ENCODE measurements around the gene LMO2.

The LMO2 gene

DNA sequence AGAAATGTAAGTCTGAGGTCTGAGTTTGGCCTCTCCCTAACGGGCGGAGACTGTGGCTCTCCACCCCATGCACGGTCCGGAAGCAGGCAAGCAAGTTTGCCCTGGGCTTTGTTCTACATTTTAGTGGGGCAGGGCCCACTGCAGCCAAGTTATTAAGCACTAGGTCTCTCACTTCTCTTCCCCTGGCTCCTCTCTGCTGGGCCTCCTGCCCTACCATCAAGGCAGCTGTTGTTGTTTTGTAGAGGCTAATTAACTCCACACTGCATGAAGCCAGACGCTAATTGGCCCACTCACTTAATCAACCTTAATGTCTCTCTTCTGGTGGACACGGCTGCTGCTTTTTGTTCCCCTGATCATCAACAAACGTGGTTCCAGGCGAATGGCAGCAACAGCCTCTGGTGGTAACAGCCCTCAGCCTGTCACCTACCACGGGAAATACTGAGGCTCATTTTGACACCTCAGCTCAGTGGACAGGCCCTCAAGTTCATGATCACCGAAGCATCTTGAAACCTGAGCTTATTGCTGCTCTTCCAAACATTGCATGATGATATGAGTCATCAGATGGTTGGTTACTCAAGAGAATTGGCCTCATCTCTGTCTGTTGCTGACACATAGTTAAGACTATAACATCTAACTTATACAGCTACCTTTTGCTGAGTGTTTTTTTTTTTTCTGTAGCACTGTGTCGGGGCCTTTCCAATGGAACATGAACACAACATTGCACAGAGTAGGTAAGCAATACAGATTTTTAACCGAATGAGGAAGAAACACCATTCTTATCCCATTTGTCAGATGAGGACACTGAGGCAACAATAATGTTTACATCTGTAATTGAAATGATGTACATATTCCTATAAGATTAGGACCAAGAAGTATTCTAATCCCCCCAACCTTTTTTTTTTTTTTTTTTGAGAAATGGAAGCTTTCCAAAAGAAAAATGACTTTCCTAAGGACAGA is 20.8 kb upstream of the LMO2 start:
- peak; percentile 66 for DNase-seq (ENCODE audit: low spot score)

DNA sequence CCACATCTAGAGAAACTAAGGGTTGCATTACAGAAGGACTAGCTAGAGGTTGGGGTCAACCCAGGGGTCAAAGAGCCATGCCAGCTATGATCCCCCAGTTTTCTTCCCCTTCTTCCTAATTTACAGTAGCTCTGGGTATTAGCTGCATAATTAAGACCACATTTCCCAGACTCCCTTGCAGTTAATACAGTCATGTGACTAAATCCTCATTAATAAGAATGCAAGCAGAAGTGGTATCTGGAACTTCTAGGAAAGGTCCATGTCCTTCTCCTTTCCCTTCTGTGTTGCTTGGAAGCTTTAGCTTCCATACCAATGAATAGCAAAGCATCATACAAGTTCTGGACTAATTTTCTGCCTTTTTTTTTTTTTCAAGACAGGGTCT is 19.1 kb upstream of the LMO2 start:
- TF ChIP-seq, protein P1, sequence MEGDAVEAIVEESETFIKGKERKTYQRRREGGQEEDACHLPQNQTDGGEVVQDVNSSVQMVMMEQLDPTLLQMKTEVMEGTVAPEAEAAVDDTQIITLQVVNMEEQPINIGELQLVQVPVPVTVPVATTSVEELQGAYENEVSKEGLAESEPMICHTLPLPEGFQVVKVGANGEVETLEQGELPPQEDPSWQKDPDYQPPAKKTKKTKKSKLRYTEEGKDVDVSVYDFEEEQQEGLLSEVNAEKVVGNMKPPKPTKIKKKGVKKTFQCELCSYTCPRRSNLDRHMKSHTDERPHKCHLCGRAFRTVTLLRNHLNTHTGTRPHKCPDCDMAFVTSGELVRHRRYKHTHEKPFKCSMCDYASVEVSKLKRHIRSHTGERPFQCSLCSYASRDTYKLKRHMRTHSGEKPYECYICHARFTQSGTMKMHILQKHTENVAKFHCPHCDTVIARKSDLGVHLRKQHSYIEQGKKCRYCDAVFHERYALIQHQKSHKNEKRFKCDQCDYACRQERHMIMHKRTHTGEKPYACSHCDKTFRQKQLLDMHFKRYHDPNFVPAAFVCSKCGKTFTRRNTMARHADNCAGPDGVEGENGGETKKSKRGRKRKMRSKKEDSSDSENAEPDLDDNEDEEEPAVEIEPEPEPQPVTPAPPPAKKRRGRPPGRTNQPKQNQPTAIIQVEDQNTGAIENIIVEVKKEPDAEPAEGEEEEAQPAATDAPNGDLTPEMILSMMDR (IDR thresholded peaks at IDR 0.05; ENCODE audit: extremely low read depth, missing control alignments): no peak
- DNase-seq (ENCODE audit: low spot score): no peak

More for the DNA sequence above, 20.8 kb upstream of the LMO2 start:
- TF ChIP-seq, protein P1 (IDR thresholded peaks at IDR 0.05; ENCODE audit: extremely low read depth, missing control alignments): no peak

DNA sequence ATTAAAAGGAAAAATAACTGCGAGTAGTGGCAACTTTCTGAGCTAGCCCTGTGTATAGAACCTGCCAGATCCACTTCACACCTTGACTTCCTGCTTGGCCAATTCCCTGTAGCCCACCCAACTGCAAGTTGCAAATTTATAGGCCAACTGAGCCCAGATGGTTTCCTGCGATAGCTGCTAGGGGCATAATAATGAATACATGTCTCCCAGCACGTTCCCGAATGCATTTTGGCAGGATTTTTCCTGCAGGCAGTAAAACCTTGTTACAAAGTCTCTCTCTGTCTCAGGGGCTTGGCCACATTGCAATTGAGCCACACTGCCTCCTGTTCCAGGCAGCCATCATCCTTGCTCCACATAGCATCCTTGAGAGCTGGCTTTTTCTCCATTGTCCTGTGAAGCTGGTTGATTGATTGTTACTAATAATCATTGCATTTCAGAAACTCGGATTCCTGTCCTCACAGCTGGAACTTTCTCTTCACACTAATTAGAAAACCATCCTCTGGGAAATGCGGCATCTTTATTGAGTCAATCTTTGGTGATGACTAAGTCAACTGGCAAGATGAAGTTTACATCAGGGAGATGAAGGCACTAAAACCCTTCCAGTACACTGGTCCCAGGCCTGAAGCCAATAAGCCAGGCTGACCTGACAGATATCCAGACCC is 18.6 kb upstream of the LMO2 start:
- TF ChIP-seq, protein P1 (IDR thresholded peaks at IDR 0.05; ENCODE audit: extremely low read depth, missing control alignments): no peak
- DNase-seq (ENCODE audit: low spot score): no peak

DNA sequence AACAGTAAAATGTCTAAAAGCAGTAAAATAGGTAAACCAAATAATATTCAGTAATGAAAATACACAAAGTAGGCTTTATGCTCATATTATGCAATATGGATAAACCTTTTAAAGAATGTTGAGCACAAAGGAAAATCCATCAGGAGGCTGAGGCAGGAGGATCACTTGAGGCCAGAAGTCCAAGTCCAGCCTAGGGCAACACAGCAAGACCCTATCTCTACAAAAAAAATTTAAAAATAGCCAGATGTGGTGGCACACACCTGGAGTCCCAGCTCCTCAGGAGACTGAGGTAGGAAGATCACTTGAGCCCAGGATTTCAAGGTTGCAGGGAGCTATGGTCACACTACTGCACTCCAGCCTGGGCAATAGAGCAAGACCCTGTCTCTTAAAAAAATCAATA is 17.7 kb upstream of the LMO2 start:
- no peak for DNase-seq (ENCODE audit: low spot score)
- TF ChIP-seq, protein P1 (IDR thresholded peaks at IDR 0.05; ENCODE audit: extremely low read depth, missing control alignments): no peak

DNA sequence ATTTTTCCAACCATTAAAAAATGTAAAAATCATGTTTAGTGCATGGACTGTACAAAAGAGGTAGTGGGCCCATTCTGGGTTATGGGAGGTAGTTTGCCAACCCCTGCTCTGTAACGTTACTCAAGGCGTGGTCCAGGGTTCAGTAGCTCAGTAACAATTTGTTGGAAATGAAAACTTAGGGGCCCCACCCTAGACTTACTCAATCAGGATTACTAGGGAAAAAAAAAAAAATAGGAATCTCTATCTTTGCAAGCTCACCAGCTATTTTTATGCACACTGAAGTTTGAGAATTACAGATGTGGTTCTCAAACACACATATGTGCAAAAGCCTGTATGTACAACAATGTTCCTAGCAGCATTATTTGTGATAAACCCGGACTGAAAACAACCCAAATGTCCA is 17.3 kb upstream of the LMO2 start:
- no peak for DNase-seq (ENCODE audit: low spot score)
- TF ChIP-seq, protein P1 (IDR thresholded peaks at IDR 0.05; ENCODE audit: extremely low read depth, missing control alignments): no peak

DNA sequence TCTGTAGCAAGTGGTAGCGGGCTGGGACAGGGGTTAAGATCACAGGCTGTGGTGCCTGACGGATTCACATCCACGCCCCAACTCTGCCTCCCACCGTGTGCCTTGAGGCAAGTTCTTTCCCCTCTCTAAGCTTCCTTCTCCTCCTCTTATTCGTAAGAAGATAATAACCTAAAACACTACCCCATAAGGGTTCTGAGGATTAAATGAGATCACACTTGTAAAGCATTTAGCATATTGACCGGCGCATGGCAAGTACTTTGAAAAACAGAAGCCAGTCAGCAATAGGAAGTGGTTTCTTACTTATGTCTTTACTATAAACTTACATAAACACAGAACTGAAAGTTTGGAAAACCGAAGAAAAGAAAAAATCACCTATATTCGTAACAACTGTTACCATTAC is 15.5 kb upstream of the LMO2 start:
- no peak for DNase-seq (ENCODE audit: low spot score)
- TF ChIP-seq, protein P1 (IDR thresholded peaks at IDR 0.05; ENCODE audit: extremely low read depth, missing control alignments): no peak

All from GM20000 (cell line).